A673 (cell line): Measurements from ENCODE around the gene DTWD2. TPM values are rescaled to one million over a fixed set of nuclear protein-coding genes. Genes with fewer than 3 reads are reported as not detected.
"Not testable (repeated sequence)": the region's sequence is repeated elsewhere in the genome, so short reads cannot be mapped to it uniquely, and the experiment has no call there.

Source experiments
- BruUV-seq: library from RNA; stranded (reverse); fragments of 400-500 nt; replicated peaks from 2 replicates; lab custom pipeline; 2021; lab: Mats Ljungman, UMichigan
- CTCF ChIA-PET: fragments of 300-600 bp; sonication (Branson Sonifier 250); formaldehyde crosslinking; loops from one replicate; lab custom pipeline; 2022; ENCODE audit warnings: antibody characterized with exemption; lab: Charles Lee
- POLR2A ChIA-PET: fragments of 300-600 bp; sonication (Branson Sonifier 250); formaldehyde crosslinking; loops from one replicate; lab custom pipeline; 2022; ENCODE audit warnings: antibody characterized with exemption; ENCODE audit not compliant: low non-redundant PET; lab: Charles Lee
- DNase-seq: peaks from one replicate; pipeline ENCODE4 v3.0.0-alpha.2; 2015; ENCODE audit warnings: low spot score
- H3K27ac ChIP-seq: fragments of 200-600 bp; sonication (generic); 2 replicates; pipeline ENCODE4 v1.5.1; 2016; ENCODE audit warnings: mixed run types, low read depth, mild to moderate bottlenecking, mixed read lengths, antibody characterized with exemption, low read length; ENCODE audit not compliant: poor library complexity, severe bottlenecking
- H3K27me3 ChIP-seq: fragments of 200-600 bp; sonication (generic); replicated peaks from 2 replicates; pipeline ENCODE4 v1.6.1; 2017; ENCODE audit warnings: mixed run types, low read depth, mild to moderate bottlenecking, mixed read lengths, antibody characterized with exemption, low read length; ENCODE audit not compliant: insufficient read depth, poor library complexity
- H3K36me3 ChIP-seq: fragments of 200-600 bp; sonication (generic); 2 replicates; pipeline ENCODE4 v1.6.1; 2016; ENCODE audit warnings: mixed run types, mild to moderate bottlenecking, mixed read lengths, antibody characterized with exemption, low read length; ENCODE audit not compliant: insufficient read depth, poor library complexity, severe bottlenecking
- H3K4me1 ChIP-seq: fragments of 200-600 bp; sonication (generic); 2 replicates; pipeline ENCODE4 v1.6.1; 2017; ENCODE audit warnings: mixed run types, mild to moderate bottlenecking, mixed read lengths, antibody characterized with exemption, low read length; ENCODE audit not compliant: insufficient read depth, poor library complexity, severe bottlenecking
- H3K4me3 ChIP-seq: fragments of 200-600 bp; sonication (generic); 2 replicates; pipeline ENCODE4 v1.5.1; 2016; ENCODE audit warnings: low read depth, mixed run types, mild to moderate bottlenecking, mixed read lengths, low read length; ENCODE audit not compliant: poor library complexity, severe bottlenecking
- H3K9me3 ChIP-seq: fragments of 200-600 bp; sonication (generic); 2 replicates; pipeline ENCODE4 v1.6.1; 2016; ENCODE audit warnings: mixed run types, low read depth, mild to moderate bottlenecking, mixed read lengths, antibody characterized with exemption, low read length; ENCODE audit not compliant: poor library complexity, severe bottlenecking
- CTCF ChIP-seq: fragments of 300-800, 200-600 bp; sonication (generic); conservative IDR thresholded peaks from 2 replicates; pipeline ENCODE4 v1.5.1; 2017; ENCODE audit warnings: low read depth, mild to moderate bottlenecking, antibody characterized with exemption, low read length, moderate library complexity, mixed read lengths
- EZH2 ChIP-seq: fragments of 200-600 bp; sonication (generic); IDR thresholded peaks from 2 replicates; pipeline ENCODE4 v1.6.1; 2017; ENCODE audit warnings: borderline replicate concordance, low read depth, mild to moderate bottlenecking, mixed read lengths, antibody characterized with exemption, low read length; ENCODE audit not compliant: poor library complexity, severe bottlenecking
- intact Hi-C: fragments of 100-400 bp; cut with micrococcal nuclease; formaldehyde crosslinking; loops from one replicate; pipeline ENCODE4 v1.10.0; 2022; ENCODE audit not compliant: unreplicated experiment
- total RNA-seq: library from RNA; stranded (reverse); gene quantifications from 2 replicates; pipeline ENCODE4 v1.2.3, GENCODE V29; 2021

DTWD2 gene
- total RNA-seq, 1 experiment from 2014 or later: 12.1 TPM

DNA sequence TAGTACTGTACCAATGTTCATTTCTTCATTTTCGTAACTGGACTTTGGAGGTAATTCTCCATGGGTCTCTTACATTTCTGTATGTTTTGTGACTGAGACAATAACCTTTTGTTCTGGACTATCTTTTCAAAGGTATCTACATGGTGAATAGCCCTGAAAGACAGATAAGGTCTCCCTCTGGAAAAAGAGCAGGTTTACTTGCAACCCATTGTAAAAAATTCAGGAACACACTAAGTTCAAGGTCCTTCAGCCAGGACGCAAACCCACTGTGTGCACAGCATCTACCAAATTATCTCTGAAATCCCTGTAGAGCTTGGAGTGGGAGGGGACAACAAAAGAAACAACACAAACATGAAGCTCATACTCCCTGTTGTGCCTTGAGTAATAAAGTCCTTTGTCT, 8.3 kb downstream of the DTWD2 start:
- ChIA-PET CTCF (no interaction called here), POLR2A (no interaction called here)
- Histone ChIP-seq H3K27me3 (no peaks in the 10 kb centered on the region), H3K27ac (no peak overlapping the region), H3K4me3 (no peak overlapping the region), H3K36me3 (no peaks in the 10 kb centered on the region), H3K4me1 (peaks cover 7% of the 10 kb centered on the region), H3K9me3 (no peaks in the 10 kb centered on the region)
- no peak for TF ChIP-seq CTCF
- TF ChIP-seq EZH2: no peak
- no TSS peak for BruUV-seq
- DNase-seq: no peak
- intact Hi-C loops: no loop called here

- POLR2A ChIA-PET, CTCF ChIA-PET, H3K27ac ChIP-seq, H3K27me3 ChIP-seq, H3K4me1 ChIP-seq, BruUV-seq, H3K4me3 ChIP-seq, H3K9me3 ChIP-seq, H3K36me3 ChIP-seq, DNase-seq, intact Hi-C loops: not testable (repeated sequence)
Measured at GRCh38 chr5:118973779-118974445, 14.4 kb downstream of the DTWD2 start.

- CTCF ChIA-PET: no interaction called here
- no peak for DNase-seq
Measured at GRCh38 chr5:118968925-118969375, 19.4 kb downstream of the DTWD2 start.

DNA sequence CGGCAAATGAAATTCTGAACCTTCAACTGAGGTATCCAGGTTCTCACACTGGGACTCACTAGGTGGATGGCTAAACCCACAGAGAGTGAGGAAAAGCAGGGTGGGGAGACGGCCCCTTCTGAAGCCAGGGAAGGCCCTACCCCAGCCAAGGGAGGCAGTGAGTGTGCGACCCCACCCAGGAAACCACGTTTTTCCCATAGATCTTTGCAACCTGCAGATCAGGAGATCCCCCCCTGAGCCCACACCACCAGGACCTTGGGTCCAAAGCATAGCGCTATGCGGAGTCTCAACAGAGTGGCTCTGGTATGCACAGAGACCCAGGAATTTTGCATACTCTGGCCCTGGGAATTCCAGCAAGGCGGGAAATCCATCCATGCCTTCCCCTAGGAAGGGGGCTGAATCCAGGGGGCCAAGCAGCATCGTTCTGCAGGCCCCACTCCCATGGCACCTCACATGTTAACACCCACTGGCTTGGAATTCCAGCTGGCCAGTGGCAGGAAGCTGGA, 19.9 kb downstream of the DTWD2 start:
- H3K9me3 ChIP-seq: no peaks in the 10 kb centered on the region
- CTCF ChIA-PET: no interaction called here
- H3K36me3 ChIP-seq: no peaks in the 10 kb centered on the region
- BruUV-seq: no TSS peak
- H3K27me3 ChIP-seq: no peaks in the 10 kb centered on the region
- no peak overlapping the region for H3K27ac ChIP-seq
- no peak overlapping the region for H3K4me3 ChIP-seq
- H3K4me1 ChIP-seq: no peaks in the 10 kb centered on the region
- no peak for TF ChIP-seq EZH2
- TF ChIP-seq CTCF: no peak
- POLR2A ChIA-PET: no interaction called here
- DNase-seq: no peak
- intact Hi-C loops: no loop called here

More at GRCh38 chr5:118968925-118969375, 19.4 kb downstream of the DTWD2 start:
- Histone ChIP-seq H3K4me1 (no peaks in the 10 kb centered on the region), H3K27me3 (no peaks in the 10 kb centered on the region), H3K36me3 (no peaks in the 10 kb centered on the region), H3K4me3 (no peak overlapping the region), H3K9me3 (no peaks in the 10 kb centered on the region), H3K27ac (no peak overlapping the region)
- POLR2A ChIA-PET: no interaction called here
- no TSS peak for BruUV-seq
- intact Hi-C loops: no loop called here
- TF ChIP-seq EZH2: no peak
